ENCODE results near the gene LMCD1.

The LMCD1 gene

GRCh38 chr3:8500989-8501370 lies 643 bp upstream of the LMCD1 start:
- TF ChIP-seq CTCF (IDR thresholded peaks at IDR 0.05): no peak
- Histone ChIP-seq H3K4me1 (peaks cover 38% of the 10 kb centered on the region), H3K36me3 (ENCODE audit: control insufficient read depth, insufficient read depth, low read length) (no peaks in the 10 kb centered on the region), H3K79me2 (no peaks in the 10 kb centered on the region), H3K27me3 (ENCODE audit: control insufficient read depth, insufficient read depth, low read length) (no peaks in the 10 kb centered on the region), H3K27ac (peak overlapping the region; percentile 90), H3K9me3 (ENCODE audit: control insufficient read depth, low read length) (no peaks in the 10 kb centered on the region), H3K4me2 (ENCODE audit: low read length) (peak overlapping the region; percentile 99), H2AFZ (peak overlapping the region; percentile 96), H3K4me3 (ENCODE audit: low read depth, low read length) (peak overlapping the region; percentile 91), H3K9ac (peak overlapping the region; percentile 20)

GRCh38 chr3:8503461-8503860 lies 1.8 kb downstream of the LMCD1 start:
- Histone ChIP-seq H3K9me3 (ENCODE audit: control insufficient read depth, low read length) (no peaks in the 10 kb centered on the region), H3K4me3 (ENCODE audit: low read depth, low read length) (peak overlapping the region; percentile 57), H3K9ac (no peak overlapping the region), H3K27me3 (ENCODE audit: control insufficient read depth, insufficient read depth, low read length) (no peaks in the 10 kb centered on the region), H3K4me2 (ENCODE audit: low read length) (peak overlapping the region; percentile 61), H3K79me2 (no peaks in the 10 kb centered on the region), H3K36me3 (ENCODE audit: control insufficient read depth, insufficient read depth, low read length) (no peaks in the 10 kb centered on the region), H2AFZ (peak overlapping the region; percentile 62), H3K27ac (peak overlapping the region; percentile 64), H3K4me1 (peaks cover 48% of the 10 kb centered on the region)
- no peak for TF ChIP-seq CTCF (IDR thresholded peaks at IDR 0.05)

GRCh38 chr3:8503871-8504610 lies 2.4 kb downstream of the LMCD1 start:
- peak overlapping the region; percentile 61 for H3K4me2 ChIP-seq (ENCODE audit: low read length)
- H3K27me3 ChIP-seq (ENCODE audit: control insufficient read depth, insufficient read depth, low read length): no peaks in the 10 kb centered on the region
- H3K27ac ChIP-seq: peak overlapping the region; percentile 64
- H3K9me3 ChIP-seq (ENCODE audit: control insufficient read depth, low read length): no peaks in the 10 kb centered on the region
- H3K36me3 ChIP-seq (ENCODE audit: control insufficient read depth, insufficient read depth, low read length): no peaks in the 10 kb centered on the region
- H3K9ac ChIP-seq: no peak overlapping the region
- H3K4me1 ChIP-seq: peaks cover 48% of the 10 kb centered on the region
- no peak for TF ChIP-seq CTCF (IDR thresholded peaks at IDR 0.05)
- peak overlapping the region; percentile 57 for H3K4me3 ChIP-seq (ENCODE audit: low read depth, low read length)
- peak overlapping the region; percentile 62 for H2AFZ ChIP-seq
- peaks cover 5% of the 10 kb centered on the region for H3K79me2 ChIP-seq

GRCh38 chr3:8504611-8504973 lies 3.0 kb downstream of the LMCD1 start:
- Histone ChIP-seq H3K27ac (peak overlapping the region; percentile 64), H3K79me2 (peaks cover 6% of the 10 kb centered on the region), H3K9ac (no peak overlapping the region), H3K4me1 (peaks cover 48% of the 10 kb centered on the region), H3K36me3 (ENCODE audit: control insufficient read depth, insufficient read depth, low read length) (no peaks in the 10 kb centered on the region), H3K9me3 (ENCODE audit: control insufficient read depth, low read length) (no peaks in the 10 kb centered on the region), H3K27me3 (ENCODE audit: control insufficient read depth, insufficient read depth, low read length) (no peaks in the 10 kb centered on the region), H2AFZ (peak overlapping the region; percentile 62), H3K4me2 (ENCODE audit: low read length) (peak overlapping the region; percentile 61), H3K4me3 (ENCODE audit: low read depth, low read length) (peak overlapping the region; percentile 57)
- TF ChIP-seq CTCF (IDR thresholded peaks at IDR 0.05): no peak

GRCh38 chr3:8505621-8506020 lies 4.0 kb downstream of the LMCD1 start:
- Histone ChIP-seq H3K27ac (peak overlapping the region; percentile 64), H3K9ac (no peak overlapping the region), H3K9me3 (ENCODE audit: control insufficient read depth, low read length) (no peaks in the 10 kb centered on the region), H3K4me3 (ENCODE audit: low read depth, low read length) (peak overlapping the region; percentile 17), H3K27me3 (ENCODE audit: control insufficient read depth, insufficient read depth, low read length) (no peaks in the 10 kb centered on the region), H3K4me1 (peaks cover 48% of the 10 kb centered on the region), H2AFZ (peak overlapping the region; percentile 75), H3K36me3 (ENCODE audit: control insufficient read depth, insufficient read depth, low read length) (no peaks in the 10 kb centered on the region), H3K79me2 (peaks cover 10% of the 10 kb centered on the region), H3K4me2 (ENCODE audit: low read length) (peak overlapping the region; percentile 40)
- no peak for TF ChIP-seq CTCF (IDR thresholded peaks at IDR 0.05)
